Breast epithelium (tissue), 3 donors: ENCODE measurements around the gene SLC10A6.

Source experiments
- CTCF ChIP-seq, 3 donors: fragments of 450-650 bp; IDR thresholded peaks; one replicate each; pipeline ENCODE4 v1.5.1; 2016 to 2017; ENCODE audit warnings: antibody characterized with exemption in 3 of 3, mild to moderate bottlenecking in 3 of 3, moderate library complexity in 3 of 3
- POLR2A ChIP-seq: fragments of 450-650 bp; IDR thresholded peaks from one replicate; pipeline ENCODE4 v1.6.1; 2016; ENCODE audit warnings: antibody characterized with exemption, mild to moderate bottlenecking, moderate library complexity
- POLR2AphosphoS5 ChIP-seq, 3 donors: sonication (generic); formaldehyde crosslinking; IDR thresholded peaks; one replicate each; pipeline ENCODE4 v1.6.1; 2017; ENCODE audit warnings: antibody characterized with exemption in 3 of 3

GRCh38 chr4:86845593-86845992, 3.6 kb downstream of the SLC10A6 start:
- TF ChIP-seq CTCF (IDR thresholded peaks at IDR 0.05) (no peak), POLR2AphosphoS5 (IDR thresholded peaks at IDR 0.05) (no peak), POLR2A (no peak)
